Gastrocnemius medialis (tissue), 4 donors: Measurements from ENCODE around the gene CX3CL1.

ENCODE experiments used
- POLR2A ChIP-seq, 2 donors: fragments of 450-650 bp; IDR thresholded peaks; one replicate each; pipeline ENCODE4 v1.6.1; 2017; ENCODE audit warnings: antibody characterized with exemption in 2 of 2, mild to moderate bottlenecking in 2 of 2, moderate library complexity in 2 of 2
- TF ChIP-seq, protein P1 (sequence below), 5 experiments: fragments of 450-650 bp in 3 of 5; fragments of 200-600 bp in 2 of 5; sonication (generic) in 2 of 5; IDR thresholded peaks in 4 of 5; conservative IDR thresholded peaks in 1 of 5; 1 replicate in 4 of 5; 2 replicates in 1 of 5; pipeline ENCODE4 v1.5.1; 2016 to 2019; ENCODE audit warnings: antibody characterized with exemption in 5 of 5, mild to moderate bottlenecking in 3 of 5, moderate library complexity in 3 of 5

DNA sequence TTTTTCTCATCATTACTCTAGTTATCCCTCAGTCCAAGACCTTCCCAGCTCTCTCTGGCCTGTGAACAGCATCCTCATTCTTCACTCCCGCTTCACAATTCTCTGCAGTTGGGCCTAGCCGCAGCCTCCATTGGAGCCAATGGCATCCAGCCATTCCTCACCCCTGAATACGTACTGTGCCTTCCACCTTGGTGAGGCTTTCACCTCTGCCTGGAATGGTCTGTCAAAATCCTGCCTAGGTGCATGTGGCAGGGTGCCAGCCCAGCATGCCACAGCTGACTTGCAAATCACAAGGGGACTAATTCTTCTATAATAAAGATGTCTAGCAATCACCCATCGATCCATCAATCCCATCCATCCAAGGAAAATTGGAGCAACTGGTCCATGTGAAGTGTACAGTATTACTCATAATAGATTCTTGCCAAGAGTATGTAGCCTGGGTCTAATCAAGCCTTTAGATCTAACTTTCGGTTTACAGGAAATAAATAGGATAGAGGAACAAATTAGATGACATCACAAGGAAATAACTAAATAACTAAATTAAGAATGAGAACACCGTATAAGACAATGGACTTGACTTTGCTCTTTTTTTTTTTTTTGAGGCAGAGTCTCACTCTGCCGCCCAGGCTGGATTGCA, 5.1 kb upstream of the CX3CL1 start:
- TF ChIP-seq, protein P1, sequence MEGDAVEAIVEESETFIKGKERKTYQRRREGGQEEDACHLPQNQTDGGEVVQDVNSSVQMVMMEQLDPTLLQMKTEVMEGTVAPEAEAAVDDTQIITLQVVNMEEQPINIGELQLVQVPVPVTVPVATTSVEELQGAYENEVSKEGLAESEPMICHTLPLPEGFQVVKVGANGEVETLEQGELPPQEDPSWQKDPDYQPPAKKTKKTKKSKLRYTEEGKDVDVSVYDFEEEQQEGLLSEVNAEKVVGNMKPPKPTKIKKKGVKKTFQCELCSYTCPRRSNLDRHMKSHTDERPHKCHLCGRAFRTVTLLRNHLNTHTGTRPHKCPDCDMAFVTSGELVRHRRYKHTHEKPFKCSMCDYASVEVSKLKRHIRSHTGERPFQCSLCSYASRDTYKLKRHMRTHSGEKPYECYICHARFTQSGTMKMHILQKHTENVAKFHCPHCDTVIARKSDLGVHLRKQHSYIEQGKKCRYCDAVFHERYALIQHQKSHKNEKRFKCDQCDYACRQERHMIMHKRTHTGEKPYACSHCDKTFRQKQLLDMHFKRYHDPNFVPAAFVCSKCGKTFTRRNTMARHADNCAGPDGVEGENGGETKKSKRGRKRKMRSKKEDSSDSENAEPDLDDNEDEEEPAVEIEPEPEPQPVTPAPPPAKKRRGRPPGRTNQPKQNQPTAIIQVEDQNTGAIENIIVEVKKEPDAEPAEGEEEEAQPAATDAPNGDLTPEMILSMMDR (IDR thresholded peaks at IDR 0.05 in 4 of 5, conservative IDR thresholded peaks at IDR 0.05 in 1 of 5) = no peak
- TF ChIP-seq POLR2A (IDR thresholded peaks at IDR 0.05) = no peak
